IPS-18c (cell line): ENCODE results near the gene KCNQ1.

Experiments
- H3K4me3 ChIP-seq: 2 replicates; pipeline ENCODE4 v1.7.0; 2013; ENCODE audit warnings: low read depth, mild to moderate bottlenecking, low read length, moderate library complexity; ENCODE audit not compliant: insufficient read depth
- H3K9me3 ChIP-seq: one replicate; pipeline ENCODE4 v1.6.1; 2013; ENCODE audit warnings: mild to moderate bottlenecking, low read length, moderate library complexity; ENCODE audit not compliant: control insufficient read depth, insufficient read depth

The KCNQ1 gene

DNA sequence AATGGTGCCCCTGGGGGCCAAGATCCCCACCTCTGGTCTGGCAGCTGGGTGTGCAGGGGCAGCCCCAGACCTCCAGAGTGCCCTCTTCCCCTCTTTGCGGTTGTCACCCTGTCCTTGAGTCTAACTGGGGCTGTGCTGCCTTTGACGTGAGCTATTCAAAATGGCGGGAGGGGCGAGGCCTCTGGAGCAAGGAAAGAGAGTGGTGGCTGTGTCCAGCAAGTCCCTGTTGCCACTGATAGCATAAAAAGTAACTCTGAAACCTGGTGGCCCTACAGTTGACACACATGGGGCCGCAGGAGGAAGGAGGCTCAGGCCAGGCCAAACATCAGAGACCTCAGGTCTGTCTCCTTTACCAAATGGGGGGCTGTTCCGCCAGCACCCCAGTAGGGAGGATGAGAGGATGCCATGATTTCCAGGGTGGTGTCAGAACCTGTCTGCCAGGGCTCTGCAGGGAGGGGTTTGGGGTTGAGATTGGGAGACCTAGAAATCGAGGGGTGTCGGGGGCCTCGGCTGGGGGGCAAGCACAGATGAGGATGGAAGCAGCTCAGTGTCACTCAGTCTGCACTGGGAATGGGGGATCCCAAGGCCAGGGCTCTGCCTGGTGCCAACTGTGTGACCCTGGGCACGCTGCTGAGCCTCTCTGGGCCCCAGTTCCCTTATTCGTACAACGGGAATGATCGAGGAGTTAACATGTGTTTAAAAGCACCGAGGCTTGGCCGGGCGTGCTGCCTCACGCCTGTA is 304.2 kb downstream of the KCNQ1 start:
- H3K9me3 ChIP-seq, result no peaks in the 10 kb centered on the region
- H3K4me3 ChIP-seq, result no peak overlapping the region

DNA sequence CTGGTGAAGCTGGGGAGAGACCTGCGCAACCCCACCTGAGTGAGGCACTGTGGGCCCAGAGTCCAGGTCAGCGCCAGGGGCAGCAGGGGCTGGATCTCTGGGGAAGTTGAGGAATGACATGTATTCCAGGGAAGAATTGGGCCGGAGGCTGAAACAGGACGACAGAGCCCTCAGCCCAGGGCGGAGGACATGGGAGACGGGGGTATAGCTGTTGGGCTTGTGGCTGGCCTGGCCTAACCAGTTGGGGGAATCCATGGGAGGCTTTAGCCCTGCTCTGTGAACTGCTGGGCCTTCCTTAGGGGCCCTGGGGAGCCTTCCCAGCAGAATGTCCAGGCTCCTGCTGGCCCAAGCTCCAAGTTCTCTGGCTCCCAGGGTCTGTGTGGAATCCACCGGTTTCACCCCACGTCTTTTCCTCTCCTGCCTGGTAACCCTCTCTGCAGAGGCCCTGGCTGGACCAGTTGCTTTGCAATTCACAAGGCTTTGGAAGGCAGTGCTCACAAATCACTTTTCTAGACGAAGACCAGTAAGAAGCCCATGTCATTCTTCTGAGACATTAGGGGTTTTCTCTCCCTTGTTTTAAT is 305.4 kb downstream of the KCNQ1 start:
- Histone ChIP-seq H3K4me3 (no peak overlapping the region), H3K9me3 (peaks cover 4% of the 10 kb centered on the region)

DNA sequence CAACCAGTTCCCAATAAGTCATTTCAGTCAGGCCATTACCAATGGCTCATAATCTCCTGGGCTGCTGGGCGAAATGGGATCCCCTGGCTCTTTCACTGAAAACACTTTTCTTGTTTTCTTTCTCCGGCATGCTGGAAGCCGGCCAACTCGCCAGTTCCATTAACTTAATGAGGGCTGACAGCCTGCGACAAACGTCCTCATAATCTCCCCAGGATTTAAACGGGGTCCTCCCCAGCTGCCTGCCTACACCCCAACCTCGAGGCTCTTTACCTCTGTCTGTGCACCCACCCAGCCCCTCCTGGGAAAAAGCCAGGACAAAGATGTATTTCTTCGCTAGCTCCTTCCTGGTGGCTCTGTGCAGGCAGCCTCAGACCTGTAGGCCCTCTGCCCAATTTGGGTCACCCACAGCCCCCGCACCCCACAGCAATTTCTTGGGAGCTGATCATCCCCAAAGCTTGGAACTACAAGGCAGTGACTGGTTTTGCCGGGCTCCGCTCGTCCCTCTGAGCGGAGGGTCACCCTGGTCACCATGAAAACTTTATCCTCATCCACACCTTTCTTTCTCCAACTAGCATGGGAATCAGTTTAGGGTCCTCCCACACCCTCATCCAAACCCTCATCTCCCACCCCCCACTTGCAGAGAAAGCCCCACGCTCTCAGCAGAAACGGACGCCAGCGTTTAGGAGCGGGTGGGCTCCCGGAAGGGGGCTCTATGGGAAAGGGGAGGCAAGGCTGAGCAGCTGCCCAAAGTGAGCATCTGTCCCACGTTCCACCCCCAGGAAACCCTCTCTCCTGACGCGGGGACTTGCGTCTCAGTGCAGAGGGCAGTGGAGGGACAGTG is 306.1 kb downstream of the KCNQ1 start:
- Histone ChIP-seq H3K9me3 (peaks cover 5% of the 10 kb centered on the region), H3K4me3 (no peak overlapping the region)

DNA sequence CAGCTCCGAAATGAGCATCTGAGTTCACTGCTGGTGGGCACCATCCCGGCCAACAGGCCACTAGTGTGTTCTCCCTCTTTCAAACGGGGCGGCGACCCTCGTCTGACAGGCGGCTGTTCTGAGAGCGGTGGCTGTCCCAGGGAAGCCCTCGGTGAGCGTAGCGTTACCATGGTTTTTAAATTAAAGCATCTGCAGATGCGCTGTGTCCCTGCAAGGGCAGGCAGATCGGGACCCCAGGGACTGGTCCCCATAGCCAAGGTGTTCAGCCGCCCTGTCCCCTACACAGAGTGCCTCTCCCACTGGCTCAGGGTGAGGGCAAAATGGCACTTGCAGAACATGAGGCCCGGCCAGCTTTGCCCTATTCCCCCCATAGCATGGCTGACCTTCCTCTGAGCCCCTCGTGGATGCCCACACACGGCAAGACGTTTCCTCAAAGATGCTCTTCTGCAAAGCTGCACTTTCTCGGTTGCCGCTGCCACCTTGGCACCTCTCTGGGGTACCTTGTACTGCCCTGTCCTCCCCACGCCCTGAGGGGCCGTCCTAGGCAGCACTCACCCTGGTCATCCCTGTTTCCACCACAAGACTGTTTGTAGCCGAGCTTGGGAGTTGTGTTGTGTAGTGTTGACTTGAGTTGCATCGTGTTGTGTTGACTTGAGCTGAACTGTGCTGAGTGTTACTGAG is 306.9 kb downstream of the KCNQ1 start:
- peaks cover 5% of the 10 kb centered on the region for H3K9me3 ChIP-seq
- H3K4me3 ChIP-seq, result no peak overlapping the region

DNA sequence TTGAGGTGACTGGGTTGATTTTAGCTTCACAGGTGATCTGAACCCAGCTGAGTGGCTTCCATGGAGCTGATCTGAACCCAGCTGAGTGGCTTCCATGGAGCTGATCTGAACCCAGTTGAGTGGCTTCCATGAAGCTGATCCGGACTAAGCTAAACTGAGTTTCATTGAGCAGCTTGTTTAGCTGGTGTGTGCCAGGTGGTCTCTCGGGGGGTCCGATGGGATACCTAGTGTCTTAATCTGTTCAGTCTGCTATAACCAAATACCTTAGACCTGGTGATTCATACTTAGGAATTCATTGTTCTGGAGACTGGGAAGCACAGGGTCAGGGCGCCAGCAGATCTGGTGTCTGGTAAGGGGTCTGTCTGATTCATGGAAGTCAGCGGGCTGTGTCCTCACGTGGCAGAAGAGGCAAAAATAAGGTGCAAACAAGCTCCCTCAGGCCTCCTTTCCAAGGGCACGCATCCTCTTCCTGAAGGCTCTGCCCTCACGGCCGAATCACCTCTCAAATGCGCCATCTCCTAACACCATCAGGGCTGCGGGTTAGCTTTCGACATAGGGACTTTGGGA is 307.5 kb downstream of the KCNQ1 start:
- H3K4me3 ChIP-seq, result no peak overlapping the region
- H3K9me3 ChIP-seq, result peaks cover 5% of the 10 kb centered on the region

DNA sequence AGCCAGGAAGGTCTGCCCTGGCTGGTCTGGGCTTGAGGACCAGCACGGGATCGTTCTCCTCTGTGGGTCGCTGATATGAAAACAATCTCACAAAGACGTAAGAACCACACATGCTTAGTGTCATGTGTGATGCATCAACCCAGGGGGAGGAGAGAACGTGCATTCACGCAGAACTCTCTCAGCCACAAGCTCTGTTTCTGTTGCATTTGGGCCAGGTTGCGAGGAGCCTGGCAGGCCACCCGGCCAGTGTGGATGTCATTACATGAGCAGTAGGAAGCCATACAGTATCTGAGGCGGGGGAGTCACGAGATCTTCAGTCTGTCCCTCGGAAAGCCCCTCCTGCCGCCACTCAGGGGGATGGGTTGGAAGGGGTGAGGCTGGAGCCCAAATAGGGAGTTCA is 308.1 kb downstream of the KCNQ1 start:
- H3K9me3 ChIP-seq, result peaks cover 5% of the 10 kb centered on the region
- no peak overlapping the region for H3K4me3 ChIP-seq

DNA sequence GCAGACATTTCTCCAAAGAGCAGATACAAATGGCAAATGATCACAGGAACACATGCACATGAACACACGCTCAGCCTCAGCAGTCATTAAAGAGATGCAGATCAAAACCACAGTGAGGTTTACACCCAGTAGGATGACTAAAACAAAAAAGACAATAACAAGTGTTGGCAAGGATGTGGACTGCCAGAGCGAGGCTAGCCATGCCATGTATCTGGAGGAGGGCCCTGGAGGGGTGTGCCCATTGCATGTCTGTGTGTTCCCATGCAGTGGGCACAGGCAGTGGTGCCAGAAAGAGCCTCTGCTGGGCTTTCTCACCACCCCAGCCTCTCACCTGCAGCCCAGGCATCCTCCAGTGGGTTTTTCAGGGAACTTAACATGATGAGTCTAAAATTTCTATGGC is 309.2 kb downstream of the KCNQ1 start:
- Histone ChIP-seq H3K4me3 (no peak overlapping the region), H3K9me3 (peaks cover 5% of the 10 kb centered on the region)

DNA sequence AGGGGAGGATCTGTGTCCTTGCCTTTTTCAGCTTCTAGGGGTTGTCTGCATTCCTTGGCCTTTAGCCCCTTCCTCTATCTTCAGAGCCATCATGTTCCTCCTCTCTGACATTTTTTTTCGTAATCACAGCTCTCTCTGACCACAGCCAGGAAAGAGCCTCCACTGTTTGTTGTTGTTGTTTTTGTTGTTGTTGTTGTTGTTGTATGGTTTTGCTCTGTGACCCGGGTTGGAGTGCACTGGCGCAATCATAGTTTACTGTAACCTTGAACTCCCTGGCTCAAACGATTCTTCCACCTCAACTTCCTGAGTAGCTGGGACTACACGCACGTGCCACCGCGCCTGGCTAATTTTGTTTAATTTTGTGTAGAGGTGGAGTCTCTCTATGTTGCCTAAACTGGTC is 310.3 kb downstream of the KCNQ1 start:
- H3K9me3 ChIP-seq, result peaks cover 5% of the 10 kb centered on the region

DNA sequence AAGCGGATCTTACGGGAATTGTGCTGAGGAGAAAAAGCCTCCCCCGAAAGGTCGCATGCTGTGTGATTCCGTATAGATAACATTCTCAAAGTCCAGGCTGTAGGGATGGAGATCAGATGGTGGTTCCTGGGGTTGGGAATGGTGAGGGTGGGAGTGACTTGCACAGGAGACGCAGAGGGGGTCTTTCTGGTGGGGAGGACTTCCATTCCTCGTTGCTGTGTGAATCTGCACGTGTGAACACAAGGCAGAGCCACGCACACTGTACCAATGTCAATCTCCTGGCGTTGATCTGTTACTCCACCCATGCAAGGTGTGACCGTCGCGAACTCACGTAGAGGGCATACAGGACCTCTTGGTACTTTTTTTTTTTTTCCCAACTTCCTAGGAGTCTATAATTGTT is 313.9 kb downstream of the KCNQ1 start:
- no peak overlapping the region for H3K4me3 ChIP-seq
- H3K9me3 ChIP-seq, result peaks cover 5% of the 10 kb centered on the region

More for the DNA sequence above, 310.3 kb downstream of the KCNQ1 start:
- no peak overlapping the region for H3K4me3 ChIP-seq

DNA sequence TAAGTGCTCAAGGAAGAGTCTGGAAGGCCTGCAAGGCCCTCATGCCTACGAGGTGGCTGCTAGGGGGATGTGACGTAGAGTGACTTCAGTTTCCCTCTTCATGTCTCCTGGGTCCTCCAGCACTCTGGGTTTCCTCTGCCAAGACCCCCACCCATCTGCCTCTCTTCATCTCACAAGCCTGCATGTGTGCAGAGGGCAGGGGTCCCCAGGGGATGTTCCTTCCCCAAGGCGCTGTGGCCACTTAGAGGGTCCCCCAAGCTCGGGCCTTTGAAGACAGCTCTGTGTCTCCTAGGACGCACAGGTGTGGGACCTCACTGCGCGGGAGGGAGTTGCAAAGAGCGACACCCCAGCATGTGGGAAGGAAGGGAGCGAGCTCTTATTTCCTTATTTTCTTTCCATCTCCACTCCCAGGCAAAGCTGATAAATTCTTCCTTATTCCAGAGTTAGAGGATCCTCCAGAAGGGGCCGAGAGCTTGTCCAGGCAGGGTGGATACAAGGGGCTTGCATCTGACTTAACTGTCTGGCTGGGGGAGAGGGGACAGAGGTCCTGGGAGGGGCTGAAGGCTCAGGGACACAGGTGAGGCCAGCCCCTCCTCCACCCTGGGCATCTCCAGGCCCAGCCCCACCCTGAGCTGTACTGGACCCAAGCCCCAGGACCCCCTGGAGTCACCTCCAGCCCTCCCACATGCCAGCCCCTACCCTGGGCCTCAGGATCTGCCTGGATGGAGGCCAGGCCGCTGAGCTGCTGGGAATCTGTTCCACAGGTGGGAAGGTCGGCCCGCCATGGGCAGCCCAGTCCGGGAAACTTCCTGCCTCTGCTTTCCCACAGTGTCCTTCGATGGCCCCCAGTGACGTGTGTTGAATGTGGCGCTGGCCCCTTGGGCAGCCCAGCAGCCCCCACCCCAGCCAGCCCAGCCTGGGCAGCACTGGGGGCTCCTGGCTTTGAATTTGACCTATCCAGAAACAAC is 314.7 kb downstream of the KCNQ1 start:
- Histone ChIP-seq H3K4me3 (no peak overlapping the region), H3K9me3 (peaks cover 2% of the 10 kb centered on the region)

DNA sequence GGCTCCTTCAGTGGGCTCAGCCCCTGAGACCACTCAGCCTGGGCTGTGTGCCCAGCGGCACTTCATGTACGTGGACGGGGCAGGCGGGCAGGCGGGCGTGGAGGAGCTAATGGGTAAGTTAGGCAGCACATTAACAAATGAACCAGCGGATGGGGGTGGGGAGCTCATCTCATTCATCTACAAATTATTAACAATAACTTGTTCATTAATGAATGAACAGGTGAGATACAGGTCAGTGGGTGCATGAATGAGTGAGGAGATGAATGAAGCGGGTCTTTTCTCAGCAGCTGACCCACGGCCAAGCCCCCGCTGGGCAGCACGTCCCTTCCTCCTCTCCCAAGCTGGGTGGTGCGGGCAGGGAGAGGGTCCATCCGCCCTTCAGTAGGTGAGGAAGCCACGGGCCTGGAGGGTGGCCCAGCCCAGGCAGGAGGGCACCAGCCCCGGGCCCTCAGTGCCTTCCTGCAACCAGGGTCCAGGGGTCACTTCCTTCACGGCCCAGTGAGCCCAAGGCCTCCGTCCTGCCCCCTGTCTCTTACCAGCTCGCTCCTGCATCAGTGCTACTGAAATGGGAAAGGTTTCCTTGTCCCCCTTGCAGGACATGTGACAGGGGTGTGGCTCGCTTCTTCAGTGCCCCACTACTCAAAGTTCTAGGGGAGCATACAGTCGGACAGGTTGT is 315.5 kb downstream of the KCNQ1 start:
- Histone ChIP-seq H3K9me3 (no peaks in the 10 kb centered on the region), H3K4me3 (no peak overlapping the region)

DNA sequence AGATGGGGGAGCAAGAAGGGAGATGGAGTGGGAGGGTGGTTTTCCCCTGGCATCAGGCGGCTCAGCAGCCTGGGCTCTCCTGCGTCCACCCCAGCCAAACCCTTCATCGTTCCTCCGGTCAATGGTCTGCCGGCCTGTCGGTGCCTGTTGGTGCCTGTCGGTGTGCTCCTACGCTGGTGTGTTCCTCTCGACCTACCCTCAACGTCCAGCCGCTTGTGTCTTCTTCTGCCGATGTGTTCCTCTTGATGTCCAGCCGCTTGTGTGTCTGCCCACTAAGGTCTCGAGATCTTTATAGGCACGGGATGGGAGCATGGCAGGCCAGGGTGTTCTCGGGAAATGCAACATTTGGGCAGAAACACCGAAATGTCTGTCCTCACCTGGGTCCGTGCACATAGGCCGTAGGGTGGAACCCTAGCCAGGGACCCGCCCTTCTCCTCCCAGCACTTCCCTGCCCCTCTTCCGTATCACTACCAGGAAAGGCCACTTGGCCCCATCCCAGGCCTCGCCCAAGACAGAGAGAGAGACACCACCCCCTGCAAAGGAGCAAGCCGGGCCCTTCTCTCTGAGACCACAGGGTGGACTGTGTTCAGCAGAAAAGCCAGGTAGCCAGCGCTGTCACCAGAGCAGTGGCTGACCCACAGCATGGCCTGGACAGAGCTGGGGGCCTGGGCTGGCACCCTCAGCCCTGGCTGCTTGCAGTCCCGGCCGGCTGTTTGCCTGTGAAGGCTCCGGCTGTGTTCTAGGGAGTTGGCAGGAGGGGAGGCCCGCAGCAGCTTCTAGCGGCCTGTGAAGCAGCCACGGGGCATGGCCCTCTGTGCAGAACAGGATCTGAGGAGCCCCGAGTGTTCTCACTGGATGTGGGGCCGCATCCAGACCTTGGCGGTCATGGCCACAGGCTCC is 316.6 kb downstream of the KCNQ1 start:
- no peak overlapping the region for H3K4me3 ChIP-seq
- H3K9me3 ChIP-seq, result no peaks in the 10 kb centered on the region

DNA sequence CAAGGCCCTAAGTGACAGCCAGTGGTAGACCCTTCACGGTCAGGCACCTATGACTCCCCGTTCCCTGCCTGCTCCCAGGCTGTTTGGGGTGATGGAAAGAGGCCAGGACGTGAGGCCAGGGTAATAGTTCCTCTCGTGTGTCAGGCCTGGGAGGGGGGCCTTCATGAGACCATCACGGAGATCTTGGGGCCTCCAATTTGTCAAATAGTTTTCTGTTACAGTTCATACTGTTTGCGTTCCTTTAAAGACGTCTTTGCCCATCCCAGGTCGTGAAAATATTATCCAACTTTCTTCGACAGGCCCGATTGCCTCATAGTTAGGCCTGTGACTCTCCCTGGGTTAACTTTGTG is 317.2 kb downstream of the KCNQ1 start:
- Histone ChIP-seq H3K4me3 (no peak overlapping the region), H3K9me3 (no peaks in the 10 kb centered on the region)

DNA sequence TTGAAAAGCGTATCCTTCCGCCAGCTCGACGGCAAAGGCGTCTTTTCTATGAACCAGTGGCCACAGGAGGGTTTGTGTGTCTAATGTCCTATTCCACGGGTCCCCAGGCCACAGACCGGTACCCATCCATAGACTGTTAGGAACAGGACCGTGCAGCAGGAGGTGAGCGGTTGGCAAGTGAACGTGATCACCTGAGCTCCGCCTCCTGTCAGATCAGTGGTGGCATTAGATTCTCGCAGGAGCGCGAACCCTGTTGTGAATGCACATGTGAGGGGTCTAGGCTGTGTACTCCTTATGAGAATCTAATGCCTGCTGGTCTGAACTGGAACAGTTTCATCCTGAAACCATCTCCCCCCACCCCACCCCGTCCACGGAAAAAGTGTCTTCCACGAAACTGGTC is 317.6 kb downstream of the KCNQ1 start:
- Histone ChIP-seq H3K9me3 (no peaks in the 10 kb centered on the region), H3K4me3 (no peak overlapping the region)

DNA sequence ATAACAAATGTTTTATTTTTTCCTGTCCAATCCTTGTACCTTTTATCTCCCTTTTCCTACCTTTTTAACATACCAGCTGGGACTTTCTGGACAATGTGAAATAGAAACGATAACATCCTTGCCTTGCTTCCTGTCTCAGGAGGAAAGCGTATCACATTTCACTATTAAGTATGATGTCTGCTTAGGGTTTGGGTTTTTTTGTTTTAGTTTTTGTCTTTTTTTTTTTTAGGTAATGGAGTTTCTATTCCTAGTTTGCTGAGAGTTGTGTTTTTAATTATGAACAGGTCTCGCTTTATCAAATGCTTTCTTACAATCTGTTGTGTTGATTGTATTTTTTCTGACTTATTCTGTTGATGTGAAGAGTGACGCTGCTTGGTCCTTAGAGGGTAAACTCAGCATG is 319.2 kb downstream of the KCNQ1 start:
- no peaks in the 10 kb centered on the region for H3K9me3 ChIP-seq
- H3K4me3 ChIP-seq, result no peak overlapping the region
